ENCODE data around the gene GARIN6. TPM values are rescaled to one million over a fixed set of nuclear protein-coding genes. Genes with fewer than 3 reads are reported as not detected.

Gene GARIN6
- total RNA-seq, 1 experiment from 2014 or later: not detected

DNA sequence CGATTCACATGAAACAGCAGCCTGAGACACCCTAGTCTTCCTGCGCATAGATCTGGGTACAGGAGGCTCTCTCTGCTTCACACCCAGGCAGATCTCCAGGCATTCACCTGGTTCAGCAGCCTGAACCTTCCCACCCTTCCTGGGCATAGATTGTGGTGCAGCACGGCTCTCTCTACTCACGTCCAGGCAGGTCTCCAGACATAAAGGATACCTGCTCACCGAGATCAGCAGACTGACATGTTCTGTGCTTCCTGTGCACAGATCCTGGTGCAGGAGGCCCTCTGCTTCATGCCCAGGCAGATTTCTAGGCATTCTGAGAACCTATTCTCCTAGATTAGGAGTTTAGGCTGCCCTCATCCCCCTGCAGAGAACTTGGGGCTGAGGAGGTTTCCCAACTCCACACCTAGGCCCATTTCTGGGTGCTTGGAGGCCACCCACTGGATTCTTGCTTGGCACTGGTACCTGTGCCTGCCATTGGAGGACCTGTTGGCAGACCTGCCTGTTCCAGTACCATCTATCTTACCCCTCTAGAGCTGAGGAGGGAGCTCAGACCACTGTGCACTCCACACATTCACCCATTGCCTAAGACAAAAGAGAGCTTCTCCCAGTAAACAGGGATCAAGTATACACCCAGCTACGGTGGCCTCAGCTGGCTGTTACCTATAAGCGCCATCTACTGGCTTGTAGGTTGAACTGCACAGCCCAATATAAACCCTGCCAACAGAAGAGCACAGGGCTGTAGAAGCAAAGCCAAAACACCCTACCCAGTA lies 28.0 kb upstream of the GARIN6 start:
- Histone ChIP-seq H3K36me3 (ENCODE audit: control insufficient read depth in 1 of 2, insufficient read depth in 2 of 2, low read length in 2 of 2) (no peaks in the 10 kb centered on the region), H2AFZ (ENCODE audit: low read depth, low read length, poor library complexity, severe bottlenecking) (no peak overlapping the region), H3K4me3 (replicated peaks in 1 of 2; ENCODE audit: low read depth in 1 of 2, low read length in 2 of 2) (no peak overlapping the region), H4K20me1 (ENCODE audit: insufficient read depth) (no peaks in the 10 kb centered on the region), H3K4me2 (ENCODE audit: low read length) (no peak overlapping the region), H3K9me2 (ENCODE audit: insufficient read depth) (no peaks in the 10 kb centered on the region), H3K27ac (ENCODE audit: low read depth, low read length) (no peak overlapping the region), H3K9me3 (ENCODE audit: control insufficient read depth in 1 of 2, insufficient read depth in 1 of 2, low read depth in 1 of 2, low read length in 2 of 2) (no peaks in the 10 kb centered on the region), H3K27me3 (ENCODE audit: insufficient read depth, low read length) (no peaks in the 10 kb centered on the region), H3K79me2 (ENCODE audit: insufficient read depth, low read length) (no peaks in the 10 kb centered on the region), H3K9ac (ENCODE audit: low read length) (no peak overlapping the region), H3K4me1 (ENCODE audit: control insufficient read depth in 1 of 2, insufficient read depth in 2 of 2, low read length in 2 of 2) (no peaks in the 10 kb centered on the region)
- no peak for TF ChIP-seq FOSL1 (IDR thresholded peaks at IDR 0.05; ENCODE audit: low read depth)
- TF ChIP-seq, protein P1, sequence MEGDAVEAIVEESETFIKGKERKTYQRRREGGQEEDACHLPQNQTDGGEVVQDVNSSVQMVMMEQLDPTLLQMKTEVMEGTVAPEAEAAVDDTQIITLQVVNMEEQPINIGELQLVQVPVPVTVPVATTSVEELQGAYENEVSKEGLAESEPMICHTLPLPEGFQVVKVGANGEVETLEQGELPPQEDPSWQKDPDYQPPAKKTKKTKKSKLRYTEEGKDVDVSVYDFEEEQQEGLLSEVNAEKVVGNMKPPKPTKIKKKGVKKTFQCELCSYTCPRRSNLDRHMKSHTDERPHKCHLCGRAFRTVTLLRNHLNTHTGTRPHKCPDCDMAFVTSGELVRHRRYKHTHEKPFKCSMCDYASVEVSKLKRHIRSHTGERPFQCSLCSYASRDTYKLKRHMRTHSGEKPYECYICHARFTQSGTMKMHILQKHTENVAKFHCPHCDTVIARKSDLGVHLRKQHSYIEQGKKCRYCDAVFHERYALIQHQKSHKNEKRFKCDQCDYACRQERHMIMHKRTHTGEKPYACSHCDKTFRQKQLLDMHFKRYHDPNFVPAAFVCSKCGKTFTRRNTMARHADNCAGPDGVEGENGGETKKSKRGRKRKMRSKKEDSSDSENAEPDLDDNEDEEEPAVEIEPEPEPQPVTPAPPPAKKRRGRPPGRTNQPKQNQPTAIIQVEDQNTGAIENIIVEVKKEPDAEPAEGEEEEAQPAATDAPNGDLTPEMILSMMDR (IDR thresholded peaks at IDR 0.05 in 2 of 3, conservative IDR thresholded peaks at IDR 0.05 in 1 of 3; ENCODE audit: borderline replicate concordance in 1 of 3, insufficient read depth in 1 of 3, low read depth in 2 of 3, low read length in 2 of 3): peak; percentile 55 to 83 (median 80); a peak in 5 of 6 replicates
- no peak for TF ChIP-seq POLR2A (IDR thresholded peaks at IDR 0.05; ENCODE audit: borderline replicate concordance, extremely low read depth, insufficient read depth, insufficient read length)
- TF ChIP-seq RAD21 (IDR thresholded peaks at IDR 0.05; ENCODE audit: low read depth): peak; percentile 68
- intact Hi-C loops (cut with micrococcal nuclease): loop anchor here (1.0 kb wide), 2 partner anchors 232 to 576 kb away; no protein-coding TSS in a partner anchor
- no TSS peak for BruUV-seq (replicated peaks)
- POLR2A ChIA-PET: no interaction called here
- DNase-seq (ENCODE audit: low read depth, low spot score) (peak; percentile 23), ATAC-seq (peak; percentile 92)
- CTCF ChIA-PET: interaction anchor here (0.6 to 2.7 kb wide), 4 partner anchors 229 to 576 kb away, joined by 3 to 11 read pairs (median 4); no protein-coding TSS in a partner anchor
- RAD21 ChIA-PET (ENCODE audit: low non-redundant PET in 1 of 2, low total read pairs in 2 of 2, uncharacterized antibody in 2 of 2, unreplicated experiment in 2 of 2): no interaction called here

DNA sequence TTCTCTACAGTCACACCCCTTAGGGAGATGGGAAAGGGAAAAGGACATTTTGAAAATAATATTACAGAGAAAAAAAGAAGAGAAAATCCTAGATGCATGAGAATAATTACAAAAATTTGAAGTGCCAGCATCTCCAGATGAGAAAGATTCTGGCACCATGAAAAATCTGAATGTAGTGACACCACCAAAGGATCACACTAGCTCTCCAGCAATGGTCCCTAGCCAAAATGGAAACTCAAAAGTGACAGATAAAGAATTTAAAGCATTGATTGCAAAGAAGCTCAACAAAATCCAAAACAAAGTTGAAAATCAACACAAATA lies 27.4 kb upstream of the GARIN6 start:
- ATAC-seq (no peak), DNase-seq (ENCODE audit: low read depth, low spot score) (no peak)
- Histone ChIP-seq H3K79me2 (ENCODE audit: insufficient read depth, low read length) (no peaks in the 10 kb centered on the region), H3K9me3 (ENCODE audit: control insufficient read depth in 1 of 2, insufficient read depth in 1 of 2, low read depth in 1 of 2, low read length in 2 of 2) (no peaks in the 10 kb centered on the region), H3K4me1 (ENCODE audit: control insufficient read depth in 1 of 2, insufficient read depth in 2 of 2, low read length in 2 of 2) (no peaks in the 10 kb centered on the region), H3K4me2 (ENCODE audit: low read length) (no peak overlapping the region), H4K20me1 (ENCODE audit: insufficient read depth) (no peaks in the 10 kb centered on the region), H3K4me3 (replicated peaks in 1 of 2; ENCODE audit: low read depth in 1 of 2, low read length in 2 of 2) (no peak overlapping the region), H3K27ac (ENCODE audit: low read depth, low read length) (no peak overlapping the region), H3K9ac (ENCODE audit: low read length) (no peak overlapping the region), H3K9me2 (ENCODE audit: insufficient read depth) (no peaks in the 10 kb centered on the region), H3K27me3 (ENCODE audit: insufficient read depth, low read length) (no peaks in the 10 kb centered on the region), H3K36me3 (ENCODE audit: control insufficient read depth in 1 of 2, insufficient read depth in 2 of 2, low read length in 2 of 2) (no peaks in the 10 kb centered on the region), H2AFZ (ENCODE audit: low read depth, low read length, poor library complexity, severe bottlenecking) (no peak overlapping the region)
- no TSS peak for BruUV-seq (replicated peaks)
- intact Hi-C loops (cut with micrococcal nuclease): loop anchor here (1.0 kb wide), 2 partner anchors 233 to 577 kb away; no protein-coding TSS in a partner anchor
- CTCF ChIA-PET: interaction anchor here (1.0 to 2.7 kb wide), 4 partner anchors 230 to 577 kb away, joined by 3 to 11 read pairs (median 4); no protein-coding TSS in a partner anchor
- RAD21 ChIA-PET (ENCODE audit: low non-redundant PET in 1 of 2, low total read pairs in 2 of 2, uncharacterized antibody in 2 of 2, unreplicated experiment in 2 of 2): no interaction called here
- POLR2A ChIA-PET: no interaction called here
- no peak for TF ChIP-seq FOSL1 (IDR thresholded peaks at IDR 0.05; ENCODE audit: low read depth)
- TF ChIP-seq EGR1 (IDR thresholded peaks at IDR 0.05; ENCODE audit: low read depth): no peak
- no peak for TF ChIP-seq POLR2AphosphoS5 (IDR thresholded peaks at IDR 0.05; ENCODE audit: low read depth, low read length)
- TF ChIP-seq TCF7L2 (IDR thresholded peaks at IDR 0.05; ENCODE audit: borderline replicate concordance, extremely low read depth, insufficient read depth, insufficient read length): no peak
- no peak for TF ChIP-seq EZH2 (IDR thresholded peaks at IDR 0.05)
- TF ChIP-seq CBX3 (IDR thresholded peaks at IDR 0.05; ENCODE audit: low read depth): no peak
- TF ChIP-seq, protein P1 (IDR thresholded peaks at IDR 0.05 in 2 of 3, conservative IDR thresholded peaks at IDR 0.05 in 1 of 3; ENCODE audit: borderline replicate concordance in 1 of 3, insufficient read depth in 1 of 3, low read depth in 2 of 3, low read length in 2 of 3): no peak
- no peak for TF ChIP-seq YY1 (IDR thresholded peaks at IDR 0.05; ENCODE audit: extremely low read depth, insufficient replicate concordance, low read depth, low read length)
- TF ChIP-seq CEBPB (IDR thresholded peaks at IDR 0.05; ENCODE audit: low read depth): no peak

All from HCT116 (cell line).